ENCODE measurements around the gene LAMA2. TPM values are rescaled to one million over a fixed set of nuclear protein-coding genes. Genes with fewer than 3 reads are reported as not detected.

LAMA2 gene
- total and polyA plus RNA-seq, 2 of the 13 experiments (the other 11 are each of a cell fraction or from before 2014, with no cell fraction given): 0.11 to 0.28 TPM

DNA sequence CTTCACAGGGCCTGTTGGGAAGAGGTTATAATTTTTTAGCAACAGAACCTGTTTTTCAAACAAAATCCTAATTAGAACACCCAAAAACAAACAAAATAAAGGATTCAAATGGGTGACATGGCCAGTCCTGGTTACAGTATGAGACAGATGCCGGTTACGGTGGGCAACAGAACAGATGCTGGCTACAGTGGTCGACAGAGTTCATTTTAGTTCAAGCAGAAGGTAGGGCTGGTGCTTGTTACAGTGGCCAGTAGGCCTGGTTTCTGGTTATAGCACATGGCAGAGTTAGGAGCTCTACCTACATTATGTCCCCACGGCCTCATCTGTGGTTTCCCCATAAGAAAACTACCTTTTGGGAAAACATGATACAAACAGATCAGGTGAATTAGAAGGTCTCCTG, 327.7 kb downstream of the LAMA2 start (continued):
- TF ChIP-seq, protein P1, sequence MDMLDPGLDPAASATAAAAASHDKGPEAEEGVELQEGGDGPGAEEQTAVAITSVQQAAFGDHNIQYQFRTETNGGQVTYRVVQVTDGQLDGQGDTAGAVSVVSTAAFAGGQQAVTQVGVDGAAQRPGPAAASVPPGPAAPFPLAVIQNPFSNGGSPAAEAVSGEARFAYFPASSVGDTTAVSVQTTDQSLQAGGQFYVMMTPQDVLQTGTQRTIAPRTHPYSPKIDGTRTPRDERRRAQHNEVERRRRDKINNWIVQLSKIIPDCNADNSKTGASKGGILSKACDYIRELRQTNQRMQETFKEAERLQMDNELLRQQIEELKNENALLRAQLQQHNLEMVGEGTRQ (IDR thresholded peaks at IDR 0.05; ENCODE audit: low read depth, low read length): no peak
- TF ChIP-seq, protein P1 (CRISPR knock-in tag; IDR thresholded peaks at IDR 0.05; ENCODE audit: borderline replicate concordance): no peak
- no peak for TF ChIP-seq BRD4 (CRISPR knock-in tag; IDR thresholded peaks at IDR 0.05)
- no peak for TF ChIP-seq CBX5 (CRISPR knock-in tag; IDR thresholded peaks at IDR 0.05; ENCODE audit: borderline replicate concordance)
- TF ChIP-seq, protein P2, sequence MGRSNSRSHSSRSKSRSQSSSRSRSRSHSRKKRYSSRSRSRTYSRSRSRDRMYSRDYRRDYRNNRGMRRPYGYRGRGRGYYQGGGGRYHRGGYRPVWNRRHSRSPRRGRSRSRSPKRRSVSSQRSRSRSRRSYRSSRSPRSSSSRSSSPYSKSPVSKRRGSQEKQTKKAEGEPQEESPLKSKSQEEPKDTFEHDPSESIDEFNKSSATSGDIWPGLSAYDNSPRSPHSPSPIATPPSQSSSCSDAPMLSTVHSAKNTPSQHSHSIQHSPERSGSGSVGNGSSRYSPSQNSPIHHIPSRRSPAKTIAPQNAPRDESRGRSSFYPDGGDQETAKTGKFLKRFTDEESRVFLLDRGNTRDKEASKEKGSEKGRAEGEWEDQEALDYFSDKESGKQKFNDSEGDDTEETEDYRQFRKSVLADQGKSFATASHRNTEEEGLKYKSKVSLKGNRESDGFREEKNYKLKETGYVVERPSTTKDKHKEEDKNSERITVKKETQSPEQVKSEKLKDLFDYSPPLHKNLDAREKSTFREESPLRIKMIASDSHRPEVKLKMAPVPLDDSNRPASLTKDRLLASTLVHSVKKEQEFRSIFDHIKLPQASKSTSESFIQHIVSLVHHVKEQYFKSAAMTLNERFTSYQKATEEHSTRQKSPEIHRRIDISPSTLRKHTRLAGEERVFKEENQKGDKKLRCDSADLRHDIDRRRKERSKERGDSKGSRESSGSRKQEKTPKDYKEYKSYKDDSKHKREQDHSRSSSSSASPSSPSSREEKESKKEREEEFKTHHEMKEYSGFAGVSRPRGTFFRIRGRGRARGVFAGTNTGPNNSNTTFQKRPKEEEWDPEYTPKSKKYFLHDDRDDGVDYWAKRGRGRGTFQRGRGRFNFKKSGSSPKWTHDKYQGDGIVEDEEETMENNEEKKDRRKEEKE (IDR thresholded peaks at IDR 0.05): no peak
- TF ChIP-seq, protein P3, sequence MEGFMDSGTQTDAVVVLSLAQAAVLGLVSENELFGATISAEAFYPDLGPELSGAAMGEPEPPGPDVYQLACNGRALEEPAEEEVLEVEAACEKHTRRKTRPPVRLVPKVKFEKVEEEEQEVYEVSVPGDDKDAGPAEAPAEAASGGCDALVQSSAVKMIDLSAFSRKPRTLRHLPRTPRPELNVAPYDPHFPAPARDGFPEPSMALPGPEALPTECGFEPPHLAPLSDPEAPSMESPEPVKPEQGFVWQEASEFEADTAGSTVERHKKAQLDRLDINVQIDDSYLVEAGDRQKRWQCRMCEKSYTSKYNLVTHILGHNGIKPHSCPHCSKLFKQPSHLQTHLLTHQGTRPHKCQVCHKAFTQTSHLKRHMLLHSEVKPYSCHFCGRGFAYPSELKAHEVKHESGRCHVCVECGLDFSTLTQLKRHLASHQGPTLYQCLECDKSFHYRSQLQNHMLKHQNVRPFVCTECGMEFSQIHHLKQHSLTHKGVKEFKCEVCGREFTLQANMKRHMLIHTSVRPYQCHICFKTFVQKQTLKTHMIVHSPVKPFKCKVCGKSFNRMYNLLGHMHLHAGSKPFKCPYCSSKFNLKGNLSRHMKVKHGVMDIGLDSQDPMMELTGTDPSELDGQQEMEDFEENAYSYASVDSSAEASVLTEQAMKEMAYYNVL (CRISPR knock-in tag; IDR thresholded peaks at IDR 0.05; ENCODE audit: borderline replicate concordance): no peak
- no peak for TF ChIP-seq ZNF343 (CRISPR knock-in tag; IDR thresholded peaks at IDR 0.05)
- TF ChIP-seq SIX1 (CRISPR knock-in tag; IDR thresholded peaks at IDR 0.05; ENCODE audit: borderline replicate concordance): no peak
- no peak for TF ChIP-seq KLF15 (CRISPR knock-in tag; IDR thresholded peaks at IDR 0.05; ENCODE audit: borderline replicate concordance)
- TF ChIP-seq, protein P4, sequence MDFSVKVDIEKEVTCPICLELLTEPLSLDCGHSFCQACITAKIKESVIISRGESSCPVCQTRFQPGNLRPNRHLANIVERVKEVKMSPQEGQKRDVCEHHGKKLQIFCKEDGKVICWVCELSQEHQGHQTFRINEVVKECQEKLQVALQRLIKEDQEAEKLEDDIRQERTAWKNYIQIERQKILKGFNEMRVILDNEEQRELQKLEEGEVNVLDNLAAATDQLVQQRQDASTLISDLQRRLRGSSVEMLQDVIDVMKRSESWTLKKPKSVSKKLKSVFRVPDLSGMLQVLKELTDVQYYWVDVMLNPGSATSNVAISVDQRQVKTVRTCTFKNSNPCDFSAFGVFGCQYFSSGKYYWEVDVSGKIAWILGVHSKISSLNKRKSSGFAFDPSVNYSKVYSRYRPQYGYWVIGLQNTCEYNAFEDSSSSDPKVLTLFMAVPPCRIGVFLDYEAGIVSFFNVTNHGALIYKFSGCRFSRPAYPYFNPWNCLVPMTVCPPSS (IDR thresholded peaks at IDR 0.05): no peak
- TF ChIP-seq ZNF772 (CRISPR knock-in tag; IDR thresholded peaks at IDR 0.05): no peak
- TF ChIP-seq ZNF776 (CRISPR knock-in tag; IDR thresholded peaks at IDR 0.05): no peak

All from HepG2 (cell line).